Spleen (tissue), 7 donors: Measurements from ENCODE around the gene OR10R2.

Experiments used
- POLR2AphosphoS5 ChIP-seq, 3 donors: sonication (generic); formaldehyde crosslinking; IDR thresholded peaks; one replicate each; pipeline ENCODE4 v1.5.1; 2017; ENCODE audit warnings: antibody characterized with exemption in 3 of 3
- TF ChIP-seq, protein P1 (sequence below), 11 experiments: fragments of 200-600 bp in 7 of 11; fragments of 450-650 bp in 4 of 11; sonication (generic) in 4 of 11; IDR thresholded peaks in 8 of 11; conservative IDR thresholded peaks in 3 of 11; 1 replicate in 7 of 11; 2 replicates in 4 of 11; pipeline versions ENCODE4 v1.4.0 to v1.8.0; 2016 to 2021; ENCODE audit warnings: antibody characterized with exemption in 11 of 11, inconsistent platforms in 4 of 11, mild to moderate bottlenecking in 1 of 11
- donor health status: DM: no; HTN: no; CAD: no; lungs with moderate emphysema.
- donor health status: DM: no; HTN: no; CAD: no.
- donor health status: DM: no; HTN: no; CAD: no.

DNA sequence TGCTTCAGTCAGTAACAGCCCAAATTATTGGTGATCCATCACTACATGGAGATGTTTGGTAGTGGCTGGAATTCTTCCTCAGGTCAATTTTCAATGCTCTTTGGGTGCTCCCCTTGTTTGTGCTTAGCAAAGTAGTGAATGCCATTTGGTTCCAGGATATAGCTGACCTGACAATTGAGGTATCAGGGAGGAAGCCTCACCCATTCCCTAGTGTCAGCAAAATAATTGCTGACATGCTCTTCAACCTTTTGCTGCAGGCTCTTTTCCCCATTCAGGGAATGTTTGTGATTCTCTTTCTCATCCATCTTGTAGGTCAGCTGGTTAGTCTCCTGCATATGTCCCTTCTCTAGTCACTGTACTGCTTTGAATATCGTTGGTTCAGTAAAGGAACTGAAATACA lies 17.5 kb upstream of the OR10R2 start:
- TF ChIP-seq, protein P1, sequence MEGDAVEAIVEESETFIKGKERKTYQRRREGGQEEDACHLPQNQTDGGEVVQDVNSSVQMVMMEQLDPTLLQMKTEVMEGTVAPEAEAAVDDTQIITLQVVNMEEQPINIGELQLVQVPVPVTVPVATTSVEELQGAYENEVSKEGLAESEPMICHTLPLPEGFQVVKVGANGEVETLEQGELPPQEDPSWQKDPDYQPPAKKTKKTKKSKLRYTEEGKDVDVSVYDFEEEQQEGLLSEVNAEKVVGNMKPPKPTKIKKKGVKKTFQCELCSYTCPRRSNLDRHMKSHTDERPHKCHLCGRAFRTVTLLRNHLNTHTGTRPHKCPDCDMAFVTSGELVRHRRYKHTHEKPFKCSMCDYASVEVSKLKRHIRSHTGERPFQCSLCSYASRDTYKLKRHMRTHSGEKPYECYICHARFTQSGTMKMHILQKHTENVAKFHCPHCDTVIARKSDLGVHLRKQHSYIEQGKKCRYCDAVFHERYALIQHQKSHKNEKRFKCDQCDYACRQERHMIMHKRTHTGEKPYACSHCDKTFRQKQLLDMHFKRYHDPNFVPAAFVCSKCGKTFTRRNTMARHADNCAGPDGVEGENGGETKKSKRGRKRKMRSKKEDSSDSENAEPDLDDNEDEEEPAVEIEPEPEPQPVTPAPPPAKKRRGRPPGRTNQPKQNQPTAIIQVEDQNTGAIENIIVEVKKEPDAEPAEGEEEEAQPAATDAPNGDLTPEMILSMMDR (IDR thresholded peaks at IDR 0.05 in 8 of 11, conservative IDR thresholded peaks at IDR 0.05 in 3 of 11), result no peak
- TF ChIP-seq POLR2AphosphoS5 (IDR thresholded peaks at IDR 0.05), result no peak
